Activated T-cell treated with anti-CD3 and anti-CD28 coated beads, Interleukin-2, amount 50 U/mL, for 4 hours (primary cell): ENCODE measurements around the gene LARP4B. TPM values are rescaled to one million over a fixed set of nuclear protein-coding genes. Genes with fewer than 3 reads are reported as not detected.

Experiments
- ATAC-seq, 2 donors: fragments of 200-7000 bp; cut with Tn5 transposase; one replicate each; pipeline ENCODE4 v1.10.0; 2021
- DNase-seq: peaks from one replicate; pipeline ENCODE4 v3.0.0-alpha.2; 2020
- H3K27me3 Mint-ChIP-seq: one replicate; pipeline ENCODE4 v1.8.0; 2021; ENCODE audit warnings: low read depth, mixed read lengths
- H3K36me3 Mint-ChIP-seq: one replicate; pipeline ENCODE4 v1.8.0; 2022; ENCODE audit warnings: mixed read lengths; ENCODE audit not compliant: insufficient read depth
- H3K4me1 Mint-ChIP-seq: one replicate; pipeline ENCODE4 v1.8.0; 2021; ENCODE audit warnings: low read depth, mixed read lengths
- H3K4me3 Mint-ChIP-seq: one replicate; pipeline ENCODE4 v1.8.0; 2021; ENCODE audit warnings: mild to moderate bottlenecking, moderate library complexity, mixed read lengths
- H3K9me3 Mint-ChIP-seq: one replicate; pipeline ENCODE4 v1.8.0; 2021; ENCODE audit warnings: mixed read lengths
- total RNA-seq, 3 donors: library from RNA; stranded (reverse); gene quantifications; one replicate each; pipeline ENCODE4 v1.2.1, GENCODE V29; 2021

The LARP4B gene
- 100 to 1,000 TPM; 126 to 143 (median 138) TPM for total RNA-seq

GRCh38 chr10:931326-932318 is at the start of gene LARP4B:
Gene LARP4B (minus strand): TSS chr10:931705. CDS start chr10:885721, 45,984 bp downstream.
- Mint-ChIP-seq H3K9me3 (no peaks in the 10 kb centered on the region), H3K4me3 (peak within 1 kb of the TSS; percentile 94), H3K27me3 (no peaks in the 10 kb centered on the region), H3K36me3 (peaks cover 2% of the 10 kb centered on the region), H3K4me1 (peaks cover 38% of the 10 kb centered on the region)
- peak; percentile 95 for DNase-seq
- ATAC-seq = peak; percentile 98

GRCh38 chr10:980468-981093 is 49.1 kb upstream of the LARP4B start:
- Mint-ChIP-seq H3K9me3 (peaks cover 27% of the 10 kb centered on the region), H3K36me3 (peaks cover 9% of the 10 kb centered on the region), H3K4me3 (no peak overlapping the region), H3K4me1 (no peaks in the 10 kb centered on the region), H3K27me3 (no peaks in the 10 kb centered on the region)
- no peak for DNase-seq
- no peak for ATAC-seq

- H3K36me3 Mint-ChIP-seq = peaks cover 9% of the 10 kb centered on the region
- H3K4me1 Mint-ChIP-seq = no peaks in the 10 kb centered on the region
- ATAC-seq (no peak), DNase-seq (no peak)
- H3K4me3 Mint-ChIP-seq = no peak overlapping the region
- no peaks in the 10 kb centered on the region for H3K27me3 Mint-ChIP-seq
- peaks cover 27% of the 10 kb centered on the region for H3K9me3 Mint-ChIP-seq
Observed at GRCh38 chr10:978826-979421, 47.4 kb upstream of the LARP4B start.

- Mint-ChIP-seq H3K9me3 (peaks cover 27% of the 10 kb centered on the region), H3K4me1 (no peaks in the 10 kb centered on the region), H3K4me3 (no peak overlapping the region), H3K27me3 (peaks cover 2% of the 10 kb centered on the region), H3K36me3 (peaks cover 9% of the 10 kb centered on the region)
- DNase-seq = no peak
- ATAC-seq = no peak
Observed at GRCh38 chr10:976316-976715, 44.8 kb upstream of the LARP4B start.

GRCh38 chr10:974785-975074 is 43.2 kb upstream of the LARP4B start:
- peaks cover 5% of the 10 kb centered on the region for H3K36me3 Mint-ChIP-seq
- H3K9me3 Mint-ChIP-seq = peaks cover 20% of the 10 kb centered on the region
- no peak overlapping the region for H3K4me3 Mint-ChIP-seq
- no peak for ATAC-seq
- H3K4me1 Mint-ChIP-seq = no peaks in the 10 kb centered on the region
- H3K27me3 Mint-ChIP-seq = peaks cover 5% of the 10 kb centered on the region
- DNase-seq = no peak

- H3K9me3 Mint-ChIP-seq = peaks cover 18% of the 10 kb centered on the region
- H3K4me3 Mint-ChIP-seq = no peak overlapping the region
- peaks cover 5% of the 10 kb centered on the region for H3K36me3 Mint-ChIP-seq
- DNase-seq (no peak), ATAC-seq (no peak)
- H3K4me1 Mint-ChIP-seq = no peaks in the 10 kb centered on the region
- H3K27me3 Mint-ChIP-seq = peaks cover 6% of the 10 kb centered on the region
Observed at GRCh38 chr10:974038-974784, 42.7 kb upstream of the LARP4B start.

GRCh38 chr10:972763-973162 is 41.3 kb upstream of the LARP4B start:
- Mint-ChIP-seq H3K4me1 (no peaks in the 10 kb centered on the region), H3K4me3 (no peak overlapping the region), H3K27me3 (peaks cover 13% of the 10 kb centered on the region), H3K36me3 (no peaks in the 10 kb centered on the region), H3K9me3 (peaks cover 4% of the 10 kb centered on the region)
- DNase-seq = no peak
- no peak for ATAC-seq

GRCh38 chr10:971613-972012 is 40.1 kb upstream of the LARP4B start:
- H3K4me3 Mint-ChIP-seq = no peak overlapping the region
- no peaks in the 10 kb centered on the region for H3K36me3 Mint-ChIP-seq
- ATAC-seq (no peak), DNase-seq (no peak)
- peaks cover 7% of the 10 kb centered on the region for H3K4me1 Mint-ChIP-seq
- H3K9me3 Mint-ChIP-seq = peaks cover 2% of the 10 kb centered on the region
- peaks cover 13% of the 10 kb centered on the region for H3K27me3 Mint-ChIP-seq

- H3K36me3 Mint-ChIP-seq = no peaks in the 10 kb centered on the region
- no peaks in the 10 kb centered on the region for H3K9me3 Mint-ChIP-seq
- H3K4me3 Mint-ChIP-seq = no peak overlapping the region
- H3K27me3 Mint-ChIP-seq = peaks cover 13% of the 10 kb centered on the region
- H3K4me1 Mint-ChIP-seq = peaks cover 7% of the 10 kb centered on the region
- ATAC-seq (no peak), DNase-seq (no peak)
Observed at GRCh38 chr10:971150-971542, 39.6 kb upstream of the LARP4B start.

GRCh38 chr10:970311-971149 is 39.0 kb upstream of the LARP4B start:
- peaks cover 9% of the 10 kb centered on the region for H3K4me1 Mint-ChIP-seq
- no peak for ATAC-seq
- no peaks in the 10 kb centered on the region for H3K9me3 Mint-ChIP-seq
- H3K4me3 Mint-ChIP-seq = no peak overlapping the region
- no peak for DNase-seq
- H3K27me3 Mint-ChIP-seq = peaks cover 13% of the 10 kb centered on the region
- H3K36me3 Mint-ChIP-seq = no peaks in the 10 kb centered on the region

- peaks cover 13% of the 10 kb centered on the region for H3K27me3 Mint-ChIP-seq
Observed at GRCh38 chr10:969473-970150, 38.1 kb upstream of the LARP4B start.

GRCh38 chr10:968546-969199 is 37.2 kb upstream of the LARP4B start:
- H3K4me3 Mint-ChIP-seq = no peak overlapping the region
- H3K27me3 Mint-ChIP-seq = peaks cover 13% of the 10 kb centered on the region
- DNase-seq (no peak), ATAC-seq (no peak)
- peaks cover 9% of the 10 kb centered on the region for H3K4me1 Mint-ChIP-seq
- H3K9me3 Mint-ChIP-seq = no peaks in the 10 kb centered on the region
- no peaks in the 10 kb centered on the region for H3K36me3 Mint-ChIP-seq

More at GRCh38 chr10:969473-970150, 38.1 kb upstream of the LARP4B start:
- H3K4me1 Mint-ChIP-seq = peaks cover 9% of the 10 kb centered on the region
- no peaks in the 10 kb centered on the region for H3K9me3 Mint-ChIP-seq
- H3K36me3 Mint-ChIP-seq = no peaks in the 10 kb centered on the region
- no peak for DNase-seq
- no peak overlapping the region for H3K4me3 Mint-ChIP-seq
- ATAC-seq = no peak
